ENCODE results near the gene LAMTOR1.

DNA sequence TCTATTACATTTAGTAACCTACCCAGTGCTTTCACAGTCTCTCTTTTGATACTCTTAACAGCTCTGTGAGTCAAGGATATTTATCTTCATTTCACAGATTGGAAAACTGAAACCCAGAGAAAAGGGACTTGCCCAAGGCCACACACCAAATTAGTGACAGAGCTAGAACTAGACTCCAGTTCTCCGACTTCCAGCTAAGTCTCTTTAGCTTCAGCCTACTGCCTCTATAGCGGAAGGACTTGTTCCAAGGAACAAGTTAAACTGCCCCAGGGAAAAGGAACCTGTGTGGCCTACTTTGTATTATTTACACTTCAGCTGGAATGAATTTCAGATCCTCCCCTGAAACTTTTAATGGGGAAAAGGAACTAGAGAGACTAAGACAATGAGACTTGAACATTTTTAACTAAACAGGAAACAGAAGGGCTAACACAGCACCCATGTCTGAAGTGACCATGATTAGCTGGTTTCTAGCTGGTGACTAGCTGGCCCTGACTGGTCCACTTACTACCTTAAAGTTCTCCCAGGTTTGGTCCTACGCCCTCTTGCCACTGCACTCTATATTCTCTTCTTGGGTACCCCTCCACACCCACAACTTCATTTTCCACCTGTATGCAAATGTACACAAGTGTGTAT, 21.2 kb downstream of the LAMTOR1 start:
- TF ChIP-seq POLR2A (IDR thresholded peaks at IDR 0.05; ENCODE audit: low read depth, low read length) (no peak), PAX8 (IDR thresholded peaks at IDR 0.05) (no peak), RAD21 (IDR thresholded peaks at IDR 0.05; ENCODE audit: insufficient read depth, low read depth, low read length) (no peak), FOXM1 (IDR thresholded peaks at IDR 0.05; ENCODE audit: low read depth, low read length) (no peak), EZH2 (IDR thresholded peaks at IDR 0.05; ENCODE audit: borderline replicate concordance, control insufficient read depth, low read depth, low read length) (no peak)
- TF ChIP-seq, protein P1, sequence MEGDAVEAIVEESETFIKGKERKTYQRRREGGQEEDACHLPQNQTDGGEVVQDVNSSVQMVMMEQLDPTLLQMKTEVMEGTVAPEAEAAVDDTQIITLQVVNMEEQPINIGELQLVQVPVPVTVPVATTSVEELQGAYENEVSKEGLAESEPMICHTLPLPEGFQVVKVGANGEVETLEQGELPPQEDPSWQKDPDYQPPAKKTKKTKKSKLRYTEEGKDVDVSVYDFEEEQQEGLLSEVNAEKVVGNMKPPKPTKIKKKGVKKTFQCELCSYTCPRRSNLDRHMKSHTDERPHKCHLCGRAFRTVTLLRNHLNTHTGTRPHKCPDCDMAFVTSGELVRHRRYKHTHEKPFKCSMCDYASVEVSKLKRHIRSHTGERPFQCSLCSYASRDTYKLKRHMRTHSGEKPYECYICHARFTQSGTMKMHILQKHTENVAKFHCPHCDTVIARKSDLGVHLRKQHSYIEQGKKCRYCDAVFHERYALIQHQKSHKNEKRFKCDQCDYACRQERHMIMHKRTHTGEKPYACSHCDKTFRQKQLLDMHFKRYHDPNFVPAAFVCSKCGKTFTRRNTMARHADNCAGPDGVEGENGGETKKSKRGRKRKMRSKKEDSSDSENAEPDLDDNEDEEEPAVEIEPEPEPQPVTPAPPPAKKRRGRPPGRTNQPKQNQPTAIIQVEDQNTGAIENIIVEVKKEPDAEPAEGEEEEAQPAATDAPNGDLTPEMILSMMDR (IDR thresholded peaks at IDR 0.05 in 2 of 3, conservative IDR thresholded peaks at IDR 0.05 in 1 of 3; ENCODE audit: control insufficient read depth in 2 of 3, extremely low read depth in 1 of 3, insufficient read depth in 1 of 3, low read depth in 3 of 3, low read length in 3 of 3) = no peak
